IMR-90 (cell line): ENCODE data around the gene TTC16. TPM values are rescaled to one million over a fixed set of nuclear protein-coding genes. Genes with fewer than 3 reads are reported as not detected.

ENCODE experiments used
- ATAC-seq: fragments of 200-7000 bp; cut with Tn5 transposase; 2 replicates; pipeline ENCODE4 v1.9.1; 2020; ENCODE audit warnings: low read depth, mild to moderate bottlenecking, moderate library complexity
- BruUV-seq: library from RNA; stranded (reverse); fragments of 400-500 nt; replicated peaks from 2 replicates; lab custom pipeline; 2021; lab: Mats Ljungman, UMichigan
- CTCF ChIA-PET: fragments of 300-600 bp; formaldehyde crosslinking; extraction: SDS; loops from one replicate; lab custom pipeline; 2021; ENCODE audit warnings: antibody characterized with exemption; lab: Yijun Ruan, JAX
- POLR2A ChIA-PET: fragments of 300-600 bp; sonication (Branson Sonifier 250); formaldehyde crosslinking; loops from one replicate; lab custom pipeline; 2022; ENCODE audit warnings: antibody characterized with exemption; ENCODE audit not compliant: unreplicated experiment; lab: Charles Lee
- DNase-seq: peaks from one replicate; pipeline ENCODE4 v3.0.0; 2013
- H2AFZ ChIP-seq: replicated peaks from 2 replicates; pipeline ENCODE3; 2013; ENCODE audit warnings: low read length, mild to moderate bottlenecking; ENCODE audit not compliant: poor library complexity
- H2AK5ac ChIP-seq: 2 replicates; pipeline ENCODE4 v1.6.1; 2013; ENCODE audit warnings: low read depth, low read length, inconsistent platforms
- H2AK9ac ChIP-seq: replicated peaks from 2 replicates; pipeline ENCODE3; 2013; ENCODE audit warnings: mild to moderate bottlenecking, low read depth, low read length, moderate library complexity; ENCODE audit not compliant: poor library complexity
- H2BK120ac ChIP-seq: 2 replicates; pipeline ENCODE4 v1.6.1; 2013; ENCODE audit warnings: low read depth, low read length, inconsistent platforms
- H2BK15ac ChIP-seq: 3 replicates; pipeline ENCODE4 v1.6.1; 2013; ENCODE audit warnings: low read depth, low read length, inconsistent platforms
- H2BK20ac ChIP-seq: 2 replicates; pipeline ENCODE4 v1.6.1; 2013; ENCODE audit warnings: low read depth, mild to moderate bottlenecking, inconsistent platforms, low read length, moderate library complexity
- H2BK5ac ChIP-seq: 2 replicates; pipeline ENCODE4 v1.6.1; 2013; ENCODE audit warnings: mild to moderate bottlenecking, low read depth, low read length, inconsistent platforms; ENCODE audit not compliant: poor library complexity, severe bottlenecking
- H3K14ac ChIP-seq: replicated peaks from 2 replicates; pipeline ENCODE4 v1.6.1; 2013; ENCODE audit warnings: low read depth, low read length, inconsistent platforms
- H3K18ac ChIP-seq: 2 replicates; pipeline ENCODE4 v1.6.1; 2013; ENCODE audit warnings: low read depth, low read length, control low read depth
- H3K23ac ChIP-seq: 2 replicates; pipeline ENCODE4 v1.6.1; 2013; ENCODE audit warnings: low read depth, low read length, inconsistent platforms
- H3K27ac ChIP-seq: 2 replicates; pipeline ENCODE4 v1.5.1; 2013; ENCODE audit warnings: mild to moderate bottlenecking, control low read depth, low read length; ENCODE audit not compliant: insufficient read depth
- H3K27me3 ChIP-seq: 2 replicates; pipeline ENCODE4 v1.6.1; 2013; ENCODE audit warnings: low read length; ENCODE audit not compliant: control insufficient read depth, insufficient read depth
- H3K36me3 ChIP-seq: 2 replicates; pipeline ENCODE4 v1.6.1; 2013; ENCODE audit warnings: low read length, mixed read lengths; ENCODE audit not compliant: control insufficient read depth, insufficient read depth
- H3K4ac ChIP-seq: 2 replicates; pipeline ENCODE4 v1.6.1; 2013; ENCODE audit warnings: low read depth, low read length, inconsistent platforms
- H3K4me1 ChIP-seq: 2 replicates; pipeline ENCODE4 v1.6.1; 2013; ENCODE audit warnings: low read length, mixed read lengths; ENCODE audit not compliant: control insufficient read depth, insufficient read depth
- H3K4me2 ChIP-seq: 2 replicates; pipeline ENCODE4 v1.6.1; 2013; ENCODE audit warnings: low read depth, mild to moderate bottlenecking, control low read depth, low read length, moderate library complexity
- H3K4me3 ChIP-seq: 2 replicates; pipeline ENCODE4 v1.5.1; 2013; ENCODE audit warnings: low read depth, mild to moderate bottlenecking, control low read depth, low read length, moderate library complexity; ENCODE audit not compliant: insufficient read depth
- H3K56ac ChIP-seq: 2 replicates; pipeline ENCODE4 v1.6.1; 2013; ENCODE audit warnings: low read length, inconsistent platforms; ENCODE audit not compliant: insufficient read depth; ENCODE audit errors: extremely low read depth
- H3K79me1 ChIP-seq, 2 experiments: 2 replicates each; pipeline ENCODE4 v1.6.1; 2013; ENCODE audit warnings: low read length in 2 of 2, inconsistent platforms in 1 of 2, low read depth in 1 of 2
- H3K9ac ChIP-seq: 2 replicates; pipeline ENCODE4 v1.6.1; 2013; ENCODE audit warnings: low read depth, low read length, control low read depth
- H3K9me1 ChIP-seq: 2 replicates; pipeline ENCODE4 v1.6.1; 2013; ENCODE audit warnings: low read length, inconsistent platforms; ENCODE audit not compliant: insufficient read depth
- H3K9me3 ChIP-seq: 2 replicates; pipeline ENCODE4 v1.6.1; 2013; ENCODE audit warnings: low read length; ENCODE audit not compliant: control insufficient read depth, insufficient read depth
- H4K20me1 ChIP-seq: 2 replicates; pipeline ENCODE4 v1.6.1; 2013; ENCODE audit warnings: low read length, inconsistent platforms; ENCODE audit not compliant: insufficient read depth
- H4K5ac ChIP-seq: 2 replicates; pipeline ENCODE4 v1.6.1; 2013; ENCODE audit warnings: mild to moderate bottlenecking, low read depth, low read length, control low read depth
- H4K8ac ChIP-seq, 2 experiments: 2 replicates each; pipeline ENCODE4 v1.6.1; 2013; ENCODE audit warnings: low read depth in 2 of 2, low read length in 2 of 2, control low read depth in 1 of 2, inconsistent platforms in 1 of 2
- H4K91ac ChIP-seq: 2 replicates; pipeline ENCODE4 v1.6.1; 2013; ENCODE audit warnings: low read depth, low read length, inconsistent platforms; ENCODE audit not compliant: insufficient read depth
- BHLHE40 ChIP-seq: fragments of 150-350 bp; IDR thresholded peaks from 2 replicates; pipeline ENCODE4 v1.6.1; 2016; ENCODE audit warnings: mild to moderate bottlenecking, low read depth, low read length
- CEBPB ChIP-seq: IDR thresholded peaks from 2 replicates; pipeline ENCODE4 v1.6.1; 2012; ENCODE audit warnings: low read depth, low read length, improper control_type of control experiment
- CHD1 ChIP-seq: IDR thresholded peaks from 2 replicates; pipeline ENCODE4 v1.6.1; 2012; ENCODE audit warnings: low read depth, low read length, improper control_type of control experiment
- ELK1 ChIP-seq: fragments of 150-350 bp; IDR thresholded peaks from 2 replicates; pipeline ENCODE4 v1.6.1; 2016; ENCODE audit warnings: low read depth, mild to moderate bottlenecking, low read length, moderate library complexity, borderline replicate concordance
- FOS ChIP-seq: fragments of 150-350 bp; IDR thresholded peaks from 2 replicates; pipeline ENCODE4 v1.6.1; 2016; ENCODE audit warnings: low read depth, low read length
- MAFK ChIP-seq: IDR thresholded peaks from 2 replicates; pipeline ENCODE4 v1.6.1; 2012; ENCODE audit warnings: low read depth, low read length, improper control_type of control experiment
- MAZ ChIP-seq: IDR thresholded peaks from 2 replicates; pipeline ENCODE4 v1.6.1; 2012; ENCODE audit warnings: low read depth, mild to moderate bottlenecking, low read length, improper control_type of control experiment, moderate library complexity, borderline replicate concordance
- MXI1 ChIP-seq: IDR thresholded peaks from 2 replicates; pipeline ENCODE4 v1.6.1; 2012; ENCODE audit warnings: low read depth, mild to moderate bottlenecking, low read length, moderate library complexity, borderline replicate concordance
- NFE2L2 ChIP-seq: fragments of 150-350 bp; IDR thresholded peaks from 2 replicates; pipeline ENCODE4 v1.6.1; 2016; ENCODE audit warnings: low read depth, mild to moderate bottlenecking, low read length
- POLR2A ChIP-seq: IDR thresholded peaks from 2 replicates; pipeline ENCODE4 v1.6.1; 2012; ENCODE audit warnings: mild to moderate bottlenecking, low read depth, low read length
- RAD21 ChIP-seq: IDR thresholded peaks from 2 replicates; pipeline ENCODE4 v1.6.1; 2012; ENCODE audit warnings: low read length, improper control_type of control experiment
- RCOR1 ChIP-seq: IDR thresholded peaks from 2 replicates; pipeline ENCODE4 v1.6.1; 2012; ENCODE audit warnings: mild to moderate bottlenecking, low read length, improper control_type of control experiment; ENCODE audit not compliant: insufficient replicate concordance
- RFX5 ChIP-seq: IDR thresholded peaks from 2 replicates; pipeline ENCODE4 v1.8.0; 2012; ENCODE audit warnings: low read depth, mild to moderate bottlenecking, low read length, moderate library complexity
- SMC3 ChIP-seq: fragments of 150-350 bp; IDR thresholded peaks from 2 replicates; pipeline ENCODE4 v1.6.1; 2016; ENCODE audit warnings: low read depth, mild to moderate bottlenecking, antibody characterized with exemption, low read length, moderate library complexity
- USF2 ChIP-seq: fragments of 150-350 bp; IDR thresholded peaks from 2 replicates; pipeline ENCODE4 v1.6.1; 2017; ENCODE audit warnings: mild to moderate bottlenecking, antibody characterized with exemption, low read length, low read depth
- WGBS, 2 experiments: methylation state at CpG; one replicate each; pipeline versions ENCODE4 v1.1.5 to v1.1.7; 2013; ENCODE audit warnings: missing lambda C conversion rate in 2 of 2; ENCODE audit not compliant: insufficient read length in 1 of 2; ENCODE audit errors: extremely low coverage in 2 of 2; 5-methylcytosine and 5-hydroxymethylcytosine counted together
- dilution Hi-C: fragments of 300-500 bp; cut with HindIII; formaldehyde crosslinking; loops from one replicate; pipeline ENCODE4 v1.14.3; 2018; ENCODE audit warnings: low sequenced_read_pairs; ENCODE audit not compliant: unreplicated experiment
- in situ Hi-C: fragments of 300-500 bp; cut with MboI; formaldehyde crosslinking; loops from 3 replicates; pipeline ENCODE4 v1.14.3; 2019; ENCODE audit warnings: low sequenced_read_pairs, inconsistent platforms, mixed read lengths
- intact Hi-C: fragments of 100-400 bp; cut with micrococcal nuclease; formaldehyde crosslinking; loops from 2 replicates; pipeline ENCODE4 v1.10.0; 2022
- polyA plus RNA-seq, 3 experiments: library from polyadenylated mRNA; depleted of rRNA; stranded (reverse); fragments of >200 nt; gene quantifications; 2 replicates each; pipeline ENCODE4 v1.2.3, GENCODE V29; 2012; ENCODE audit warnings: low replicate concordance in 1 of 3
- total RNA-seq: library from RNA; depleted of rRNA; stranded (reverse); fragments of >200 nt; gene quantifications from 2 replicates; pipeline ENCODE4 v1.2.3, GENCODE V29; 2012
- TF ChIP-seq, protein P1 (sequence below): conservative IDR thresholded peaks from 2 replicates; pipeline ENCODE4 v1.5.1; 2012; ENCODE audit warnings: mild to moderate bottlenecking, low read depth, low read length, improper control_type of control experiment

TTC16 gene
- total and polyA plus RNA-seq, 2 of the 4 experiments (the other 2 are of a cell fraction) = 0.02 TPM; not detected in 1

DNA sequence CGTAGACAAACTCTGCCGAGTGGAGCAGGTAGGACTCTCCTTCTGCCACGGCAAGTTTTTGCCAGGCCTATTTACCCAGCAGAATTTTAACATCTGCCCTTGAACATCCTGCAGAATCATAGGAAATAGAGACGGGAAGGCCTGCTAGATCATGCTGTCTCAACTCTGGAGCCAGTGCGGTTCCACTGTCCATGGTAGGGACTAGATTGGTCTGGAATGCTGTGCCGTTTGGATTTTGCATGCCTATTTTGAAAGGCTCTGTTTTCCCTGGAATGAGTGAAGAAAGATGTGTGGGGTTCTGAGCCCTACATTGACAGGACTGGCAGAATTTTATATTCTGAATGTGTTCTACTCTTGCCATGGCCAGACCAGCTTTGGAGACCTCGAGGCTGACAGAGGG, 42.6 kb upstream of the TTC16 start:
- no CpG with 5 or more reads among the region's 7 CpGs for WGBS, 2 experiments
- no peak for TF ChIP-seq CEBPB
- no peak for TF ChIP-seq NFE2L2
- no peak for TF ChIP-seq MAZ
- no peak for TF ChIP-seq MXI1
- TF ChIP-seq BHLHE40 = no peak
- TF ChIP-seq, protein P1, sequence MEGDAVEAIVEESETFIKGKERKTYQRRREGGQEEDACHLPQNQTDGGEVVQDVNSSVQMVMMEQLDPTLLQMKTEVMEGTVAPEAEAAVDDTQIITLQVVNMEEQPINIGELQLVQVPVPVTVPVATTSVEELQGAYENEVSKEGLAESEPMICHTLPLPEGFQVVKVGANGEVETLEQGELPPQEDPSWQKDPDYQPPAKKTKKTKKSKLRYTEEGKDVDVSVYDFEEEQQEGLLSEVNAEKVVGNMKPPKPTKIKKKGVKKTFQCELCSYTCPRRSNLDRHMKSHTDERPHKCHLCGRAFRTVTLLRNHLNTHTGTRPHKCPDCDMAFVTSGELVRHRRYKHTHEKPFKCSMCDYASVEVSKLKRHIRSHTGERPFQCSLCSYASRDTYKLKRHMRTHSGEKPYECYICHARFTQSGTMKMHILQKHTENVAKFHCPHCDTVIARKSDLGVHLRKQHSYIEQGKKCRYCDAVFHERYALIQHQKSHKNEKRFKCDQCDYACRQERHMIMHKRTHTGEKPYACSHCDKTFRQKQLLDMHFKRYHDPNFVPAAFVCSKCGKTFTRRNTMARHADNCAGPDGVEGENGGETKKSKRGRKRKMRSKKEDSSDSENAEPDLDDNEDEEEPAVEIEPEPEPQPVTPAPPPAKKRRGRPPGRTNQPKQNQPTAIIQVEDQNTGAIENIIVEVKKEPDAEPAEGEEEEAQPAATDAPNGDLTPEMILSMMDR = no peak
- no peak for TF ChIP-seq USF2
- TF ChIP-seq RCOR1 = no peak
- TF ChIP-seq CHD1 = no peak
- no peak for TF ChIP-seq RAD21
- no peak for TF ChIP-seq FOS
- no peak for TF ChIP-seq MAFK
- no peak for TF ChIP-seq RFX5
- no peak for TF ChIP-seq POLR2A
- TF ChIP-seq ELK1 = no peak
- no peak for TF ChIP-seq SMC3
- ATAC-seq (no peak), DNase-seq (no peak)
- intact Hi-C loops (no loop called here), dilution Hi-C loops (no loop called here), in situ Hi-C loops (no loop called here)
- Histone ChIP-seq H3K9me1 (peaks cover 3% of the 10 kb centered on the region; the same call in 1 of the 2 replicates), H3K56ac (no peak overlapping the region), H3K4me3 (no peak overlapping the region), H3K9ac (no peak overlapping the region), H3K18ac (no peak overlapping the region), H2BK120ac (no peak overlapping the region), H3K23ac (no peak overlapping the region), H3K27me3 (no peaks in the 10 kb centered on the region), H2BK5ac (no peak overlapping the region), H3K4me1 (no peaks in the 10 kb centered on the region), H2AK9ac (no peak overlapping the region), H2AK5ac (no peak overlapping the region), H4K8ac (no peak overlapping the region), H3K79me1 (no peaks in the 10 kb centered on the region), H4K91ac (no peak overlapping the region), H3K4me2 (no peak overlapping the region), H4K20me1 (no peaks in the 10 kb centered on the region), H3K4ac (no peak overlapping the region), H3K27ac (no peak overlapping the region), H3K14ac (no peak overlapping the region), H3K9me3 (no peaks in the 10 kb centered on the region), H2BK20ac (no peak overlapping the region), H2AFZ (no peak overlapping the region), H3K36me3 (peaks cover 44% of the 10 kb centered on the region), H4K5ac (no peak overlapping the region), H2BK15ac (no peak overlapping the region)
- CTCF ChIA-PET = no interaction called here
- POLR2A ChIA-PET = no interaction called here
- no TSS peak for BruUV-seq
